ENCODE data around the gene DCUN1D4. TPM values are rescaled to one million over a fixed set of nuclear protein-coding genes. Genes with fewer than 3 reads are reported as not detected.

The DCUN1D4 gene
- total RNA-seq, 1 experiment from 2014 or later: 26.0 TPM

GRCh38 chr4:51965862-51966261 is 122.9 kb downstream of the DCUN1D4 start:
- no peak for DNase-seq (ENCODE audit: low read depth)

Other genes with a start within 250 kb of the DCUN1D4 start
- not detected in 2 replicates for gene LRRC66, start 177.2 kb downstream of the DCUN1D4 start, total RNA-seq (2014; rRNA removed; shearing (Covaris generic))
- gene SGCB, start 195.1 kb downstream of the DCUN1D4 start, total RNA-seq (2014; rRNA removed; shearing (Covaris generic)): 15.5 and 33.1 TPM in 2 replicates
- gene SPATA18, start 208.2 kb downstream of the DCUN1D4 start, total RNA-seq (2014; rRNA removed; shearing (Covaris generic)): not detected in 2 replicates